ENCODE measurements around the gene WDFY4. TPM values are rescaled to one million over a fixed set of nuclear protein-coding genes. Genes with fewer than 3 reads are reported as not detected.

The WDFY4 gene
- total RNA-seq, 2 donors from 2014 or later = 0.70 to 2.0 TPM

DNA sequence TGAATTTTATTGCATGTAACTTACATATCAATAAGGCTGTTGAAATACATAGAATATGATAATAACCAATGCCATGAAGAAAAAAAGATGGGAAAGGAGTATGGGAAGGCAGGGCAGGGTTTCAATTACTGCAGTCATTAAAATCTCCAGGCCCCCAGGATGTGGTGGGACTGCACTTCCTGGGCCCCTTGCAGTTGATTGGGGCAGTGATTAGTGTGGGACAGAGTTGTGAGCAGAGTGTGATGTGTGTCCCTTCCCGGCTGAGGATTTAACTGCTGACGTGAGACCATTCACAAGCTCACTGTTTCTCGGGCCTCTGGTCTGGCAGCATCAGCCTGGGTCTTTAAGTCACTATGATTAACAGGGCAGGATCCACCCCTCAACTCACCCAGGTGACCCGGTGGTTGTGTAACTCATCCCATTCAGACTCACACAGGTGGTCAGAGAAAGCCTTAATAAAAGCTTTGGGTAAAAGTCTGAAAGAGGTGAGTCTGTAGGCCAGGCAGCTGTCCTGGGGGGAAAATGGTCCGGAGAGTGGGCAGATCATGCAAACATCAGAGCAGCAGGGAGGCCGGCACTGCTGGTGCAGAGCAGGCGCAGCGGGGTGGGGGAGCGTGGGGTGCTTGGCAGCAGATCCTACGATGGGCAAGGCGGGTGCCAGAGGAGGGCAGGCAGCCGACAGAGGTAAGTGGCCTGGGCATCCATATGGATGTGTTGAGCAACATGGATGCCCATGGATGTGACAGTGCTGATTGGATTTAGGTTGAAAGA, 36.3 kb upstream of the WDFY4 start:
- no peaks in the 10 kb centered on the region for H3K9me3 ChIP-seq
- TF ChIP-seq, protein P1, sequence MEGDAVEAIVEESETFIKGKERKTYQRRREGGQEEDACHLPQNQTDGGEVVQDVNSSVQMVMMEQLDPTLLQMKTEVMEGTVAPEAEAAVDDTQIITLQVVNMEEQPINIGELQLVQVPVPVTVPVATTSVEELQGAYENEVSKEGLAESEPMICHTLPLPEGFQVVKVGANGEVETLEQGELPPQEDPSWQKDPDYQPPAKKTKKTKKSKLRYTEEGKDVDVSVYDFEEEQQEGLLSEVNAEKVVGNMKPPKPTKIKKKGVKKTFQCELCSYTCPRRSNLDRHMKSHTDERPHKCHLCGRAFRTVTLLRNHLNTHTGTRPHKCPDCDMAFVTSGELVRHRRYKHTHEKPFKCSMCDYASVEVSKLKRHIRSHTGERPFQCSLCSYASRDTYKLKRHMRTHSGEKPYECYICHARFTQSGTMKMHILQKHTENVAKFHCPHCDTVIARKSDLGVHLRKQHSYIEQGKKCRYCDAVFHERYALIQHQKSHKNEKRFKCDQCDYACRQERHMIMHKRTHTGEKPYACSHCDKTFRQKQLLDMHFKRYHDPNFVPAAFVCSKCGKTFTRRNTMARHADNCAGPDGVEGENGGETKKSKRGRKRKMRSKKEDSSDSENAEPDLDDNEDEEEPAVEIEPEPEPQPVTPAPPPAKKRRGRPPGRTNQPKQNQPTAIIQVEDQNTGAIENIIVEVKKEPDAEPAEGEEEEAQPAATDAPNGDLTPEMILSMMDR (IDR thresholded peaks at IDR 0.05) = no peak

DNA sequence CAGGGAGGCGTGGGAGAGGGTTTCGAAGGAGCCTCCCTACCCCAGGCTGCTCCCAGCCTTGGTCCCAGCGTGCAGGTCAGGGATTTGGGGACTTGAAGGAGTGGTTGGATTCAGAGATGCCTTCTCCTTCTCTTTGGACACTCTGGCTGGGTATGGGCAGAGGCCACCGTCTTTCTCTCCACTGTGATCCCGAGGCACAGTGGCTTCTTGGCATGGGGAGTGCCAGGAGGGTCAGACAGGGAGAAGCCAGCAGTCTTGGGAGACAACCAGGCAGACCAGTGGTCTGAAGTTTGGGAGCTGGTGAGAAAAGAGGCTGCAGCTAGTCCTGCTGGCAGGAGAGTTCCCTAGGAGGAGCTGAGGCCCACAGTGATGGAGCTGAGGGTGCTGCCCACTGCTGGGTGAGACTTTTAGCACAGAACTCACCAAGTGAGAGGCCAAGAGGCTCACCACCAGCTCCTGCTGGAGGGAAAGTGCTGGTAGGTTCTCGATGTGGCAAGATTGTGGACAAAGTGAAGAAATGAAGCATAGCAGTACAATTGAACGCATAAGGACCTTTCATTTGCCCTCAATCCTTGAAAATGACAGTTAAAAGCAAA, 35.2 kb upstream of the WDFY4 start:
- DNase-seq (ENCODE audit: low spot score) = peak; percentile 46
- no peaks in the 10 kb centered on the region for H3K27me3 ChIP-seq
- no peaks in the 10 kb centered on the region for H3K9me3 ChIP-seq
- H3K27ac ChIP-seq = no peak overlapping the region
- no peaks in the 10 kb centered on the region for H3K4me1 ChIP-seq
- H3K36me3 ChIP-seq = no peaks in the 10 kb centered on the region
- no peak overlapping the region for H3K4me3 ChIP-seq
- TF ChIP-seq, protein P1 (IDR thresholded peaks at IDR 0.05) = peak in 1 of 2 donors; percentile 10

More for the DNA sequence above, 36.3 kb upstream of the WDFY4 start:
- Histone ChIP-seq H3K27ac (no peak overlapping the region), H3K27me3 (no peaks in the 10 kb centered on the region), H3K4me1 (no peaks in the 10 kb centered on the region), H3K4me3 (no peak overlapping the region), H3K36me3 (no peaks in the 10 kb centered on the region)
- peak; percentile 43 for DNase-seq (ENCODE audit: low spot score)

DNA sequence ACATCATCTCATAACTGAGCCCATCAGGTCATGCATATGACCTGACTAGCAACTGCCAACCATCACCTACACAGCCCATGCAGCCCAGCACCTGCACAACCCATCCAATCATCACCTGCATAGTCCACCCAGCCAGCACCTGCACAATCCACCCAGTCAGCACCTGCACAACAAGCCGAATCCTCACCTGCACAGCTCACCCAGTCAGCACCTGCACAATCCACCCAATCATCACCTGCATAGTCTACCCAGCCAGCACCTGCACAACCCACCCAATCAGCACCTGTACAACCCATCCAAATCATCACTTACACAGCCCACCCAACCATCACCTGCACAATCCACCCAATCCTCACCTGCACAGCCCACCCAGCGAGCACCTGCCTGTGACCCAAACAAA, 33.4 kb upstream of the WDFY4 start:
- no peaks in the 10 kb centered on the region for H3K27me3 ChIP-seq
- DNase-seq (ENCODE audit: low spot score) = no peak
- H3K9me3 ChIP-seq = no peaks in the 10 kb centered on the region
- H3K36me3 ChIP-seq = no peaks in the 10 kb centered on the region
- no peak overlapping the region for H3K27ac ChIP-seq
- TF ChIP-seq, protein P1 (IDR thresholded peaks at IDR 0.05) = no peak
- H3K4me1 ChIP-seq = peaks cover 0 to 10% of the 10 kb centered on the region in 2 donors
- no peak overlapping the region for H3K4me3 ChIP-seq

DNA sequence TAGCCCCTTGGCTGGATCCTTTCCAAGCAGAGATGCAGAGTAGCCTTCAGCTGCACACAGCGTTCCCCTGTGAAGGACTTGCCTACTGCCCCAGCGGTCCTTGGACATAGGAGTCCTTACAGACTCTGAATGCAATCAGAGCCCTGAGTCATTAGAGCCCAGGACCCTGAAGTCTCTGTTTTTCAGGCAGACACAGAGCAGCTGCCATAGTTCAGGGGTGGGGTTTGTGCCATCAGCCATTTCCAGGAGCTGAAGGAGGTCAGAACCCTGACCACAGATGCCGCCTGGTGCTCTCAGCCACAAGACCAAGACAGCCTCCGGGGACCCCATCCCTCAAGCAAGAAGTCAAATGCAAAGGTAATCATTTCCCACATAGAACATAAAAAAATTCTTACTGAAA, 32.8 kb upstream of the WDFY4 start:
- peak; percentile 50 for DNase-seq (ENCODE audit: low spot score)
- no peaks in the 10 kb centered on the region for H3K36me3 ChIP-seq
- no peak overlapping the region for H3K4me3 ChIP-seq
- H3K4me1 ChIP-seq = peaks cover 0 to 16% of the 10 kb centered on the region in 2 donors
- H3K9me3 ChIP-seq = no peaks in the 10 kb centered on the region
- TF ChIP-seq, protein P1 (IDR thresholded peaks at IDR 0.05) = no peak
- H3K27ac ChIP-seq = no peak overlapping the region
- no peaks in the 10 kb centered on the region for H3K27me3 ChIP-seq

DNA sequence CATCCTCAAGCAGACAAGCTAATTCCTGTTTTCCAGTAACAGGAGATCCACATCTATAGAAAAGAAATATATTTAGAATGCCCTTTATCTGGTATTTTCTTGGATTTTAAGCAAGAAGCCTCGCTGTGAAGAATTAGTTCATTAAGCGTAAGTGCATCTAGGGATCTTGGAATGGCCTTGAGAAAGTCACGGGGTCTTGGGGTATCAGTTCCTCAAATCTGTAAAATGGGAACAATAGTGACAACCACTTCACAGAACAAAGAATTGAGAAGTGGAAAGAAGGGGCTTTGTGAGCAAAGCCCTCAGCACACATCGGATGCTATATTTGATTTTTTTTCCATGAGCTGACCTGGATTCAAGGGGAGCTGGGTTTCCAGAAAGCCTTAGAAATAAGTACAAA, 32.3 kb upstream of the WDFY4 start:
- no peaks in the 10 kb centered on the region for H3K27me3 ChIP-seq
- DNase-seq (ENCODE audit: low spot score) = no peak
- H3K36me3 ChIP-seq = no peaks in the 10 kb centered on the region
- no peaks in the 10 kb centered on the region for H3K9me3 ChIP-seq
- H3K4me3 ChIP-seq = no peak overlapping the region
- H3K4me1 ChIP-seq = peaks cover 0 to 18% of the 10 kb centered on the region in 2 donors
- no peak overlapping the region for H3K27ac ChIP-seq
- TF ChIP-seq, protein P1 (IDR thresholded peaks at IDR 0.05) = no peak
